ENCODE measurements around the gene EFS.
A peak's percentile ranks its signal among the peaks of the same experiment; 100 is the strongest.

- TF ChIP-seq CTCF (IDR thresholded peaks at IDR 0.05) (no peak), POLR2A (IDR thresholded peaks at IDR 0.05) (peak; percentile 62)
Measured at GRCh38 chr14:23306412-23307145, 58.4 kb downstream of the EFS start, which contains the start of gene BCL2L2.

All from ovary (tissue), 3 donors.